Stimulated activated CD4-positive, alpha-beta T cell treated with anti-CD3 and anti-CD28 coated beads, Interleukin-12 subunit alpha, Interleukin-12 subunit beta, amount 100 ng/mL, for 48 hours (primary cell): ENCODE data around the gene PIKFYVE.
"Not testable (repeated sequence)": the region's sequence is repeated elsewhere in the genome, so short reads cannot be mapped to it uniquely, and the experiment has no call there.

Experiments used
- DNase-seq, 3 donors: peaks; one replicate each; pipeline ENCODE4 v3.0.0-alpha.2; 2020; ENCODE audit warnings: low read depth in 2 of 3, low spot score in 1 of 3

Gene PIKFYVE

GRCh38 chr2:208265801-208266552 lies at the start of gene PIKFYVE:
Gene PIKFYVE, plus strand, starts transcription at chr2:208266255. Its CDS starts 5,265 bp downstream, at chr2:208271520.
- peak; percentile 82 to 84 (median 82) for DNase-seq

GRCh38 chr2:208221873-208222272 lies 44.2 kb upstream of the PIKFYVE start:
- DNase-seq: not testable (repeated sequence)

- DNase-seq: no peak
Measured at GRCh38 chr2:208222351-208222750, 43.7 kb upstream of the PIKFYVE start.

GRCh38 chr2:208224802-208225201 lies 41.3 kb upstream of the PIKFYVE start:
- DNase-seq: no peak

GRCh38 chr2:208227581-208228232 lies 38.3 kb upstream of the PIKFYVE start:
- DNase-seq: no peak

- no peak for DNase-seq
Measured at GRCh38 chr2:208228476-208228875, 37.6 kb upstream of the PIKFYVE start.

GRCh38 chr2:208234786-208235185 lies 31.3 kb upstream of the PIKFYVE start:
- no peak for DNase-seq

GRCh38 chr2:208235860-208236259 lies 30.2 kb upstream of the PIKFYVE start:
- no peak for DNase-seq

- no peak for DNase-seq
Measured at GRCh38 chr2:208239770-208240493, 26.1 kb upstream of the PIKFYVE start.

- DNase-seq: no peak
Measured at GRCh38 chr2:208240619-208241209, 25.3 kb upstream of the PIKFYVE start.

GRCh38 chr2:208244422-208244821 lies 21.6 kb upstream of the PIKFYVE start:
- no peak for DNase-seq

GRCh38 chr2:208245746-208246145 lies 20.3 kb upstream of the PIKFYVE start:
- no peak for DNase-seq

- no peak for DNase-seq
Measured at GRCh38 chr2:208248601-208249000, 17.5 kb upstream of the PIKFYVE start.

GRCh38 chr2:208249296-208249695 lies 16.8 kb upstream of the PIKFYVE start:
- no peak for DNase-seq

GRCh38 chr2:208250388-208250787 lies 15.7 kb upstream of the PIKFYVE start:
- no peak for DNase-seq

- no peak for DNase-seq
Measured at GRCh38 chr2:208251098-208251497, 15.0 kb upstream of the PIKFYVE start.

- no peak for DNase-seq
Measured at GRCh38 chr2:208252716-208253492, 13.2 kb upstream of the PIKFYVE start.

- no peak for DNase-seq
Measured at GRCh38 chr2:208253600-208254117, 12.4 kb upstream of the PIKFYVE start.

- peak; percentile 57 to 73 (median 65) for DNase-seq
Measured at GRCh38 chr2:208254118-208254870, 11.8 kb upstream of the PIKFYVE start.
